PC-3 (cell line): ENCODE results near the gene JAZF1. TPM values are rescaled to one million over a fixed set of nuclear protein-coding genes. Genes with fewer than 3 reads are reported as not detected.

ENCODE experiments used
- ATAC-seq: fragments of 200-7000 bp; cut with Tn5 transposase; 2 replicates; pipeline ENCODE4 v1.9.1; 2020; ENCODE audit warnings: mild to moderate bottlenecking, moderate library complexity
- BruUV-seq: library from RNA; stranded (reverse); fragments of 400-500 nt; replicated peaks from 2 replicates; lab custom pipeline; 2021; lab: Mats Ljungman, UMichigan
- CTCF ChIA-PET: fragments of 300-600 bp; sonication (Branson Sonifier 250); formaldehyde crosslinking; loops from one replicate; lab custom pipeline; 2022; ENCODE audit warnings: antibody characterized with exemption; lab: Charles Lee
- POLR2A ChIA-PET: fragments of 300-600 bp; sonication (Branson Sonifier 250); formaldehyde crosslinking; loops from one replicate; lab custom pipeline; 2022; ENCODE audit warnings: antibody characterized with exemption; ENCODE audit not compliant: unreplicated experiment; lab: Charles Lee
- DNase-seq: peaks from one replicate; pipeline ENCODE4 v3.0.0-alpha.2; 2015
- H2AFZ ChIP-seq: fragments of 300-600 bp; sonication (generic); 2 replicates; pipeline ENCODE4 v1.6.0; 2016; ENCODE audit warnings: antibody characterized with exemption, low read length
- H3F3A ChIP-seq: fragments of 300-600 bp; sonication (generic); one replicate; pipeline ENCODE4 v1.6.0; 2017; ENCODE audit warnings: antibody characterized with exemption, low read length, control low read depth, mild to moderate bottlenecking; ENCODE audit not compliant: unreplicated experiment
- H3K27ac ChIP-seq: fragments of 300-600 bp; sonication (generic); 2 replicates; pipeline ENCODE4 v1.5.1; 2016; ENCODE audit warnings: mild to moderate bottlenecking, low read length
- H3K27me3 ChIP-seq: fragments of 300-600 bp; sonication (generic); 2 replicates; pipeline ENCODE4 v1.6.1; 2016; ENCODE audit warnings: low read length, mixed read lengths
- H3K36me3 ChIP-seq: fragments of 300-600 bp; sonication (generic); 2 replicates; pipeline ENCODE4 v1.6.1; 2016; ENCODE audit warnings: low read depth, mixed run types, low read length, mixed read lengths
- H3K4me1 ChIP-seq: fragments of 300-600 bp; sonication (generic); 2 replicates; pipeline ENCODE4 v1.5.1; 2016; ENCODE audit warnings: low read length; ENCODE audit not compliant: insufficient read depth
- H3K4me2 ChIP-seq: fragments of 300-600 bp; sonication (generic); 2 replicates; pipeline ENCODE4 v1.6.0; 2016; ENCODE audit warnings: low read length
- H3K4me3 ChIP-seq: fragments of 300-600 bp; sonication (generic); 2 replicates; pipeline ENCODE4 v1.5.1; 2016; ENCODE audit warnings: mild to moderate bottlenecking, low read length, mixed read lengths
- H3K79me2 ChIP-seq: fragments of 300-600 bp; sonication (generic); 2 replicates; pipeline ENCODE4 v1.6.1; 2017; ENCODE audit warnings: low read length, mixed read lengths
- H3K9ac ChIP-seq: fragments of 300-600 bp; sonication (generic); 2 replicates; pipeline ENCODE4 v1.6.0; 2016; ENCODE audit warnings: mild to moderate bottlenecking, low read length
- H3K9me2 ChIP-seq: fragments of 300-600 bp; sonication (generic); replicated peaks from 2 replicates; pipeline ENCODE4 v1.6.1; 2016; ENCODE audit warnings: mixed run types, low read length, mixed read lengths
- H3K9me3 ChIP-seq: fragments of 300-600 bp; sonication (generic); 2 replicates; pipeline ENCODE4 v1.6.1; 2016; ENCODE audit warnings: low read length, mixed read lengths
- H4K20me1 ChIP-seq: fragments of 300-600 bp; sonication (generic); 2 replicates; pipeline ENCODE4 v1.6.1; 2016; ENCODE audit warnings: low read length, mixed read lengths
- EZH2 ChIP-seq: fragments of 300-600 bp; sonication (generic); IDR thresholded peaks from one replicate; pipeline ENCODE4 v1.6.1; 2017; ENCODE audit warnings: antibody characterized with exemption, mild to moderate bottlenecking, low read length; ENCODE audit not compliant: unreplicated experiment
- EZH2phosphoT487 ChIP-seq: fragments of 300-600 bp; sonication (generic); IDR thresholded peaks from 2 replicates; pipeline ENCODE4 v1.6.1; 2018; ENCODE audit warnings: mild to moderate bottlenecking, antibody characterized with exemption, low read length, borderline replicate concordance
- intact Hi-C: fragments of 100-400 bp; cut with micrococcal nuclease; formaldehyde crosslinking; loops from 2 replicates; pipeline ENCODE4 v1.9.0; 2023
- total RNA-seq: library from RNA; depleted of rRNA; stranded (reverse); fragments of >200 nt; gene quantifications from 2 replicates; pipeline ENCODE4 v1.2.3, GENCODE V29; 2014
- TF ChIP-seq, protein P1 (sequence below): fragments of 300-600 bp; sonication (generic); conservative IDR thresholded peaks from 2 replicates; pipeline ENCODE4 v1.5.1; 2017; ENCODE audit warnings: antibody characterized with exemption, low read depth, mild to moderate bottlenecking, low read length

The JAZF1 gene
- total RNA-seq, 1 experiment from 2014 or later: 2.3 TPM

DNA sequence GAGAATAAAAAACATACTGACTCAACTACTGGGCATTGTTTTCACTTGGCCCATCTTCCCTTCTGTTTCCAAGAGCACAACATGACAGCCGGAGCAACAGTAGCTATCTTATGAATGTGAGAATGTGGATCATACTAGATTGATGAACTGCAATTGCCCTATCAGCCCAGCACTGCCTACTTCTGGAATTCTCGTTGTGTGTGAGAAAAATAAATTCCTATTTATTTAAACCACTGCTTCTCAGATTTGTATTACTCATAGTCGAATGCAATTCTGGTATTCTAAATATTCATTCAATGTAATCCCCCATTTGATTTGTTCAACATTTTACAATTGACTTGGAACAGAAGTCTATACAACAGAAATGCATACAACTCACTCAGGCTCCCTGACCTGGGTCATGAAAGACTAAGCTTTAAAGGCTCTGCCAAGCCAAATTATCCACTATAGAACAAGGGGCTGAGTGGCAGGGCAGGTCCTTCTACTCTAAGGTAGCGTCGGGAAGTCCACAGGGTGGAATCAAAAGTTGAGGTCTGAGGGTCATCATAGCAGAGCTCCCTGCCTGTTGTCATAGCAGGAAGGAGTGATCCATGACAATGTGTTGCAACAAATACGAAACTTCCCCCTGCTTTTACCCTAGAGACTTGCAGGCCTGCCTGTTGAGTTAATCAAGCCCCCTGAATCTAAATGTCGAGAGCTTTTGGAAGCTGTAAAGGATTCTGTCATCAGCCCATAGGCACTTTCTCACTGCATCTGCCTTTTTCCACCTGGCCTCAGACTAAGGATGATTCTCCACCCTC lies 12.4 kb upstream of the JAZF1 start:
- H3K9me3 ChIP-seq: no peaks in the 10 kb centered on the region
- intact Hi-C loops: no loop called here
- no peak overlapping the region for H3K9ac ChIP-seq
- ChIA-PET CTCF (no interaction called here), POLR2A (no interaction called here)
- H3K27me3 ChIP-seq: peaks cover 10% of the 10 kb centered on the region
- H3K4me3 ChIP-seq: no peak overlapping the region
- no peak overlapping the region for H3K4me2 ChIP-seq
- TF ChIP-seq, protein P1, sequence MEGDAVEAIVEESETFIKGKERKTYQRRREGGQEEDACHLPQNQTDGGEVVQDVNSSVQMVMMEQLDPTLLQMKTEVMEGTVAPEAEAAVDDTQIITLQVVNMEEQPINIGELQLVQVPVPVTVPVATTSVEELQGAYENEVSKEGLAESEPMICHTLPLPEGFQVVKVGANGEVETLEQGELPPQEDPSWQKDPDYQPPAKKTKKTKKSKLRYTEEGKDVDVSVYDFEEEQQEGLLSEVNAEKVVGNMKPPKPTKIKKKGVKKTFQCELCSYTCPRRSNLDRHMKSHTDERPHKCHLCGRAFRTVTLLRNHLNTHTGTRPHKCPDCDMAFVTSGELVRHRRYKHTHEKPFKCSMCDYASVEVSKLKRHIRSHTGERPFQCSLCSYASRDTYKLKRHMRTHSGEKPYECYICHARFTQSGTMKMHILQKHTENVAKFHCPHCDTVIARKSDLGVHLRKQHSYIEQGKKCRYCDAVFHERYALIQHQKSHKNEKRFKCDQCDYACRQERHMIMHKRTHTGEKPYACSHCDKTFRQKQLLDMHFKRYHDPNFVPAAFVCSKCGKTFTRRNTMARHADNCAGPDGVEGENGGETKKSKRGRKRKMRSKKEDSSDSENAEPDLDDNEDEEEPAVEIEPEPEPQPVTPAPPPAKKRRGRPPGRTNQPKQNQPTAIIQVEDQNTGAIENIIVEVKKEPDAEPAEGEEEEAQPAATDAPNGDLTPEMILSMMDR: no peak
- TF ChIP-seq EZH2phosphoT487: no peak
- no peak for TF ChIP-seq EZH2
- H2AFZ ChIP-seq: no peak overlapping the region
- ATAC-seq (no peak), DNase-seq (no peak)
- H4K20me1 ChIP-seq: no peaks in the 10 kb centered on the region
- H3K9me2 ChIP-seq: no peaks in the 10 kb centered on the region
- H3K79me2 ChIP-seq: no peaks in the 10 kb centered on the region
- no peak overlapping the region for H3K27ac ChIP-seq
- no peaks in the 10 kb centered on the region for H3K4me1 ChIP-seq
- no peaks in the 10 kb centered on the region for H3F3A ChIP-seq
- BruUV-seq: no TSS peak
- no peaks in the 10 kb centered on the region for H3K36me3 ChIP-seq

DNA sequence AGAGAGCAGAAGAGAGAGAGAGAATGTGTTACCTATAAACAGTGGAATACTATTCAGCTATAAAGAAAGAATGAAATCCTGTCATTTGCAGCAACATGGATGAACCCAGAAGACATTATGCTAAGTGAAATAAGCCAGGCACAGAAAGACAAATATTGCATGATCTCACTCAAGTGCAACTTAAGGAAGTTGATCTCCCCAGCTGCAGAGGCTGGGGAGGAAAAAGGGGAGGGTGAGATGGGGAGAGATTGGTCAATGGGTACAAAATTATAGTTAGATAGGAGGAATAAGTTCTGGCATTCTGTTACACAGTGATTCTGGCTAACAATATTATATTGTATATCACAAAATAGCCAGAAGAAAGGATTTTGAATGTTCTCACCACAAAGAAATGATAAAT lies 11.2 kb upstream of the JAZF1 start:
- H3K27me3 ChIP-seq: peaks cover 10% of the 10 kb centered on the region
- no peak for ATAC-seq
- TF ChIP-seq EZH2 (no peak), EZH2phosphoT487 (no peak)
- TF ChIP-seq, protein P1: no peak
- no peaks in the 10 kb centered on the region for H3K4me1 ChIP-seq
- BruUV-seq: no TSS peak
- H3K4me3 ChIP-seq: no peak overlapping the region
- H3K27ac ChIP-seq: no peak overlapping the region
- no peak overlapping the region for H3K4me2 ChIP-seq
- H3K9me3 ChIP-seq: no peaks in the 10 kb centered on the region
- no peaks in the 10 kb centered on the region for H3F3A ChIP-seq
- H4K20me1 ChIP-seq: no peaks in the 10 kb centered on the region
- no peaks in the 10 kb centered on the region for H3K79me2 ChIP-seq
- no peak for DNase-seq
- ChIA-PET POLR2A (no interaction called here), CTCF (no interaction called here)
- no peaks in the 10 kb centered on the region for H3K36me3 ChIP-seq
- no peaks in the 10 kb centered on the region for H3K9me2 ChIP-seq
- H3K9ac ChIP-seq: no peak overlapping the region
- no peak overlapping the region for H2AFZ ChIP-seq
- intact Hi-C loops: no loop called here

DNA sequence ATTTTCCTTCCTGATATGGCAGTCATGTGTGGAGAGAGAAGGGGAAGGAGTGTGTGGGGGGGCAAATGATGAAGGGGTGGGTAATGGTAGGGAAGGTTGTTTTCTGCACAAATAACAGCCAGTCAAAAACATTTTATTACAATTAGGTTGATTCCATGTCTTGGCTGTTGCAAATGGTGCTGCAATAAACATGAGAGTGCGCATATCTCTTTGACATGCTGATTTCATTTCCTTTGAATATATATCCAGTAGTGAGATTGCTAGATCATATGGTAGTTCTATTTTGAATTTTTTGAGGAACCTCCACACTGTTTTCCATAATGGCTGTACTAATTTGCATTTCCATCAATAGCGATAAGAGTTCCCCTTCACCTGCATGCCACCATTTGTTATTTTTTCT lies 10.6 kb upstream of the JAZF1 start:
- no peak overlapping the region for H3K4me2 ChIP-seq
- no peak overlapping the region for H2AFZ ChIP-seq
- H3K27ac ChIP-seq: no peak overlapping the region
- H3K9ac ChIP-seq: no peak overlapping the region
- H3K36me3 ChIP-seq: no peaks in the 10 kb centered on the region
- intact Hi-C loops: no loop called here
- no peaks in the 10 kb centered on the region for H3F3A ChIP-seq
- no peak for ATAC-seq
- H3K79me2 ChIP-seq: no peaks in the 10 kb centered on the region
- no peak overlapping the region for H3K4me3 ChIP-seq
- H3K27me3 ChIP-seq: peaks cover 10% of the 10 kb centered on the region
- CTCF ChIA-PET: no interaction called here
- no TSS peak for BruUV-seq
- no peaks in the 10 kb centered on the region for H4K20me1 ChIP-seq
- no peaks in the 10 kb centered on the region for H3K4me1 ChIP-seq
- DNase-seq: no peak
- POLR2A ChIA-PET: no interaction called here
- no peaks in the 10 kb centered on the region for H3K9me2 ChIP-seq
- no peaks in the 10 kb centered on the region for H3K9me3 ChIP-seq
- TF ChIP-seq, protein P1: no peak
- TF ChIP-seq EZH2 (no peak), EZH2phosphoT487 (no peak)
